DMS114 treated with DMSO at 0.1 percent for 48 hours (cell line): ENCODE data around the gene KLF2.

Experiments used
- DNase-seq: peaks from one replicate; lab custom pipeline; 2025; ENCODE audit not compliant: unreplicated experiment; lab: John Stamatoyannopoulos, UW

KLF2 gene

GRCh38 chr19:16375157-16375935, 50.7 kb downstream of the KLF2 start:
- no peak for DNase-seq

GRCh38 chr19:16375936-16376185, 51.2 kb downstream of the KLF2 start:
- DNase-seq, result no peak

DNA sequence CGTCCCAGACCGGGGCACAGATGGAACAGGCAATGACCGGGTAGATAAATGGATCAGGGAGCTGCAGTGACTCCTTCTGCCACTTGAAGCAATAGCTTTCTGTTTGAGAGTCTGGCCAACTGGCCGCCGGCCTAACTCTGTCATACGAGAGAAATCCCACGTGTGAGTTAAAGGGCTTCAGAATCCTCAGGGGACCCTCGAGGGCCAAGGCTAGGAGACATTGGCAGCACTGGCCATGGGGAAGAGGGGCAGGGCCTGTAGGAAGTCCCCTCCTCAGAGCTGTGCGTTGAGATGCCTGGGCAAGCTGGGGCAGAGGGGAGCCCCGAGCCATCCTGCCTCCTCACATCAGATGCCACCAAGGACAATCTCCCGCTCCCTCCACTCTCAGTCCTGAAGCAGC, 51.6 kb downstream of the KLF2 start:
- DNase-seq, result no peak

DNA sequence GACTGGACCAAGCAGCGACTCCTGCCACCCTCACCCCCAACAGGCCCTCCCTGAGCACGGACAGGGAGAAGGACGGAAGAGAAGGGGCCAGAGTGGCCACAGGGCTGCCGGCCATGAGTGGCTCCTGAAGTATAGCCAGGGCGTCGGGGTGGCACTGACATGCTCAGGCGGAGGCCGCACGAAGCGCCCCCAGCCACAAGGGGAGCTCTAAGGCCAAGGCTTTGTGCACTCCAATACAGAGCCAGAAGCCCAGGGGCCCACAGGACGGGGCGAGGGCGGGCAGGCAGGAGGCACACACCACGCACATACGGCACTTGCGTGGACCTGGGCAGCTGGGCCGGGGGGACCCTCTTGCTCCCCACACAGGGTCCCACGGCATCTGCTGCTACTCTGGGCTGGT, 52.0 kb downstream of the KLF2 start:
- no peak for DNase-seq

GRCh38 chr19:16377521-16377920, 52.9 kb downstream of the KLF2 start:
- no peak for DNase-seq
